DND-41 (cell line): ENCODE measurements around the gene ZNF236.

Experiments
- ATAC-seq: fragments of 200-7000 bp; cut with Tn5 transposase; 3 replicates; pipeline ENCODE4 v1.9.1; 2021; ENCODE audit warnings: low read depth; ENCODE audit not compliant: insufficient read depth
- DNase-seq: peaks from one replicate; pipeline ENCODE4 v3.0.0-alpha.2; 2020
- H2AFZ ChIP-seq: 2 replicates; pipeline ENCODE4 v1.6.0; 2012; ENCODE audit warnings: low read depth, low read length
- H3K27ac ChIP-seq: 2 replicates; pipeline ENCODE4 v1.5.1; 2012; ENCODE audit warnings: low read length, inconsistent platforms
- H3K27me3 ChIP-seq: fragments of 200-600 bp; sonication (generic); 2 replicates; pipeline ENCODE4 v1.6.0; 2012; ENCODE audit warnings: low read length, mild to moderate bottlenecking, inconsistent platforms; ENCODE audit not compliant: insufficient read depth, poor library complexity
- H3K36me3 ChIP-seq: 2 replicates; pipeline ENCODE4 v1.5.1; 2012; ENCODE audit warnings: low read length, inconsistent platforms; ENCODE audit not compliant: insufficient read depth
- H3K4me1 ChIP-seq: 2 replicates; pipeline ENCODE4 v1.5.1; 2012; ENCODE audit warnings: mild to moderate bottlenecking, low read length; ENCODE audit not compliant: insufficient read depth
- H3K4me2 ChIP-seq: 2 replicates; pipeline ENCODE4 v1.6.0; 2012; ENCODE audit warnings: mild to moderate bottlenecking, moderate library complexity, low read length, inconsistent platforms; ENCODE audit not compliant: insufficient read depth
- H3K4me3 ChIP-seq, 2 experiments: fragments of 200-600 bp in 1 of 2; shearing (Covaris generic) in 1 of 2; 2 replicates each; pipeline ENCODE4 v1.5.1; 2012 to 2016; ENCODE audit warnings: inconsistent platforms in 2 of 2, low read length in 2 of 2, mild to moderate bottlenecking in 2 of 2, low read depth in 1 of 2, moderate library complexity in 1 of 2
- H3K79me2 ChIP-seq: 2 replicates; pipeline ENCODE4 v1.6.0; 2012; ENCODE audit warnings: low read length, inconsistent platforms; ENCODE audit not compliant: insufficient read depth
- H3K9ac ChIP-seq: 2 replicates; pipeline ENCODE4 v1.6.0; 2012; ENCODE audit warnings: low read depth, mild to moderate bottlenecking, inconsistent platforms, low read length, moderate library complexity
- H3K9me3 ChIP-seq: 2 replicates; pipeline ENCODE4 v1.5.1; 2012; ENCODE audit warnings: low read length, moderate library complexity, mild to moderate bottlenecking, inconsistent platforms; ENCODE audit not compliant: insufficient read depth, severe bottlenecking
- H4K20me1 ChIP-seq: 2 replicates; pipeline ENCODE4 v1.6.0; 2012; ENCODE audit warnings: low read length; ENCODE audit not compliant: insufficient read depth
- CTCF ChIP-seq: IDR thresholded peaks from 2 replicates; pipeline ENCODE4 v1.5.1; 2012; ENCODE audit warnings: borderline replicate concordance, low read length, moderate library complexity, mild to moderate bottlenecking; ENCODE audit not compliant: poor library complexity, severe bottlenecking; ENCODE audit errors: extremely low read depth
- EZH2 ChIP-seq: IDR thresholded peaks from 3 replicates; pipeline ENCODE4 v1.6.1; 2012; ENCODE audit warnings: borderline replicate concordance, low read depth, mild to moderate bottlenecking, moderate library complexity, low read length, inconsistent platforms; ENCODE audit not compliant: severe bottlenecking

Gene ZNF236

DNA sequence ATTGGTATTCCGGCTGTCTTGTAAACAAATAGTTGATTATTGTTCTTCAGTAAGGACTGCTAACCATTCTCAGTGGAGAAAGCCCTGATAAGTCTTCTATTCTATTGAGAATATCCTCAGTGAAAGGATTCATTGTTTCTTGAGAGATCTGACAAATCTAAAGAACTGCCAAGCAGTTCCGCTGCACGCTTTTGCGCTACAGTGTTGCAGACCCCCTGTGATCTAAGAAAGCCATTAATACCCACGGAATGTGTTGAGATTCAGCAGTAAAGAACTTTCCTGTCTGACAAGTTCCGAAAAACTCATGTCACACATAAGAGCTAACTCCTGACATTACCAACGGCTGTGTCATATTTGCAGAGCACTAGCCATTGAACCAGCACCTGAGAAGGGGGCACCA, 63.8 kb downstream of the ZNF236 start:
- Histone ChIP-seq H4K20me1 (no peaks in the 10 kb centered on the region), H3K27ac (no peak overlapping the region), H3K9ac (no peak overlapping the region), H3K4me1 (no peaks in the 10 kb centered on the region), H3K79me2 (no peaks in the 10 kb centered on the region), H3K4me2 (no peak overlapping the region), H3K4me3 (no peak overlapping the region), H3K27me3 (no peaks in the 10 kb centered on the region), H3K9me3 (no peaks in the 10 kb centered on the region), H2AFZ (no peak overlapping the region), H3K36me3 (peaks cover 86% of the 10 kb centered on the region)
- no peak for DNase-seq
- TF ChIP-seq EZH2 (no peak), CTCF (no peak)
- ATAC-seq, result no peak

DNA sequence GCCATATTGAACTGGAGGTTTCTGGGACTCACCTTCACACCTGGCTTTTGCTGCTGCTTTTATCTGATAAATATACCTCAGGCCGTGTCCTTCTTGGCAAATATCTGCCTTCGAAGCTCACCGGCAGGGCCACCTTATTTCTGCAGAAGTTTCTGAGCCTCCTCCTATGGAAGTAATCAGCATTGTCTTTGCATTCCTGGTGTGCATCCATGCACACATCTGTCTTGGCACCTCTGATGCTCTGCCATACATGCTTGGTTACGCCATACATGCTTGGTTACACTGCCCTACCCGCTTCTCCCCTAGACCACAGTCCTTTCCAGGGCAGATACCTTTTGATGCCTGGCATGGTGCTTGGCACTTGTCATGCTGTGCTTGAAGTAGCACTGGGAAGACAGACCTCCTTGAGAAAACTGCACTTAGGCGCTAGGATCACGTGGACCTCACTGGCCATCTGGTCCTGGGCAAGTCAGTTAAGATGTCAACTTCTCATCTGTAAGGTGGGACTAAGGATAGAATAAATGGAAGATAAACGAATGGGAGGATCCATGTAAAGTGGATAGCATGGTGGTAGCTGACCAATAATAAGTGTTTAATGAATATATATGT, 66.8 kb downstream of the ZNF236 start:
- H3K9ac ChIP-seq, result no peak overlapping the region
- DNase-seq, result no peak
- no peaks in the 10 kb centered on the region for H3K27me3 ChIP-seq
- no peak for TF ChIP-seq EZH2
- no peak for TF ChIP-seq CTCF
- H3K79me2 ChIP-seq, result no peaks in the 10 kb centered on the region
- peaks cover 69% of the 10 kb centered on the region for H3K36me3 ChIP-seq
- no peak overlapping the region for H3K4me3 ChIP-seq
- no peaks in the 10 kb centered on the region for H3K9me3 ChIP-seq
- no peak for ATAC-seq
- no peak overlapping the region for H3K4me2 ChIP-seq
- H3K27ac ChIP-seq, result no peak overlapping the region
- H3K4me1 ChIP-seq, result no peaks in the 10 kb centered on the region
- H4K20me1 ChIP-seq, result no peaks in the 10 kb centered on the region
- no peak overlapping the region for H2AFZ ChIP-seq

DNA sequence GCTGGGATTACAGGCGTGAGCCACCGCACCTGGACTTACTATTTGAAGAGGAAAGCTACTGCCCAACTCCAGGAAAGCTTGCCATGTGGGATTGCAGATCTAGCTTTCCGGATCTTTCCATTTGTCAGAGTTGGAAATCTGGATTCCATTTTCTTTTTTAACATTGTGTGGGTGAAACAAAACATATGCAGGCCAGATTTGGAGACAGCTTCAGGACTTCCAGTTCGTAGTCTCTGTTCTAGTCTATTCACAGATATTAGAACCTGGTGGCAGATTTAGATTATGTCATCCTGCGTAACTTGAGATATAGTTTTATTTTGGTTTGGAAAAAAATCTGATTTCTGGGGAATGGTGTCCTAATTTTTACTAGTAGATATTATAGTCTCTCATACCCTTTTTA, 70.5 kb downstream of the ZNF236 start:
- DNase-seq (no peak), ATAC-seq (no peak)
- Histone ChIP-seq H3K27ac (no peak overlapping the region), H2AFZ (no peak overlapping the region), H3K27me3 (no peaks in the 10 kb centered on the region), H3K4me1 (no peaks in the 10 kb centered on the region), H3K79me2 (no peaks in the 10 kb centered on the region), H3K4me3 (no peak overlapping the region), H3K4me2 (no peak overlapping the region), H3K9ac (no peak overlapping the region), H4K20me1 (no peaks in the 10 kb centered on the region), H3K9me3 (no peaks in the 10 kb centered on the region), H3K36me3 (peaks cover 73% of the 10 kb centered on the region)
- TF ChIP-seq CTCF (no peak), EZH2 (no peak)
